ENCODE results near the gene KCNG3. TPM values are rescaled to one million over a fixed set of nuclear protein-coding genes. Genes with fewer than 3 reads are reported as not detected.
A peak's percentile ranks its signal among the peaks of the same experiment; 100 is the strongest.

KCNG3 gene
- total RNA-seq, 1 donor from 2014 or later = 0.18 TPM

DNA sequence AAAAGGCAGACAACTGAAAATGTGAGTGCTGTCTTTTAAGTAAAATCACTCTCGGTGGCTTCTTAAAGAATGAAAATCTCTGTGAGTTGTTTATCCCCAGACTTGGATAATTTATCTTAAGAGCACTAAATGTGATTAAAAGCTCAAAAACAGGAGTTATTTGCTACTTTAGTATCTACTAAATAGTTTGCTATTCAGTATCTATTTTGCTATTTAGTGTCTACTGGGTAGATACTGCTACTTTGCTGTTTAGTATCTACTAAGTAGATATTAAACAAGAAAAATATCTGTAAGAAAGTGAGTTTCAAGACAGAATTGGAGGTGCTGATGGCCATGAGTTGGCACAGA is 1.4 kb upstream of the KCNG3 start:
- Mint-ChIP-seq H3K27ac (no peak overlapping the region), H3K36me3 (no peaks in the 10 kb centered on the region), H3K27me3 (ENCODE audit: low read depth) (peaks cover 50% of the 10 kb centered on the region), H3K4me1 (peaks cover 6% of the 10 kb centered on the region), H3K4me3 (peak overlapping the region; percentile 79), H3K9me3 (no peaks in the 10 kb centered on the region)
- DNase-seq (ENCODE audit: low spot score in 2 of 2, unreplicated experiment in 2 of 2) = no peak
- TF ChIP-seq, protein P1, sequence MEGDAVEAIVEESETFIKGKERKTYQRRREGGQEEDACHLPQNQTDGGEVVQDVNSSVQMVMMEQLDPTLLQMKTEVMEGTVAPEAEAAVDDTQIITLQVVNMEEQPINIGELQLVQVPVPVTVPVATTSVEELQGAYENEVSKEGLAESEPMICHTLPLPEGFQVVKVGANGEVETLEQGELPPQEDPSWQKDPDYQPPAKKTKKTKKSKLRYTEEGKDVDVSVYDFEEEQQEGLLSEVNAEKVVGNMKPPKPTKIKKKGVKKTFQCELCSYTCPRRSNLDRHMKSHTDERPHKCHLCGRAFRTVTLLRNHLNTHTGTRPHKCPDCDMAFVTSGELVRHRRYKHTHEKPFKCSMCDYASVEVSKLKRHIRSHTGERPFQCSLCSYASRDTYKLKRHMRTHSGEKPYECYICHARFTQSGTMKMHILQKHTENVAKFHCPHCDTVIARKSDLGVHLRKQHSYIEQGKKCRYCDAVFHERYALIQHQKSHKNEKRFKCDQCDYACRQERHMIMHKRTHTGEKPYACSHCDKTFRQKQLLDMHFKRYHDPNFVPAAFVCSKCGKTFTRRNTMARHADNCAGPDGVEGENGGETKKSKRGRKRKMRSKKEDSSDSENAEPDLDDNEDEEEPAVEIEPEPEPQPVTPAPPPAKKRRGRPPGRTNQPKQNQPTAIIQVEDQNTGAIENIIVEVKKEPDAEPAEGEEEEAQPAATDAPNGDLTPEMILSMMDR (IDR thresholded peaks at IDR 0.05; ENCODE audit: unreplicated experiment) = no peak

DNA sequence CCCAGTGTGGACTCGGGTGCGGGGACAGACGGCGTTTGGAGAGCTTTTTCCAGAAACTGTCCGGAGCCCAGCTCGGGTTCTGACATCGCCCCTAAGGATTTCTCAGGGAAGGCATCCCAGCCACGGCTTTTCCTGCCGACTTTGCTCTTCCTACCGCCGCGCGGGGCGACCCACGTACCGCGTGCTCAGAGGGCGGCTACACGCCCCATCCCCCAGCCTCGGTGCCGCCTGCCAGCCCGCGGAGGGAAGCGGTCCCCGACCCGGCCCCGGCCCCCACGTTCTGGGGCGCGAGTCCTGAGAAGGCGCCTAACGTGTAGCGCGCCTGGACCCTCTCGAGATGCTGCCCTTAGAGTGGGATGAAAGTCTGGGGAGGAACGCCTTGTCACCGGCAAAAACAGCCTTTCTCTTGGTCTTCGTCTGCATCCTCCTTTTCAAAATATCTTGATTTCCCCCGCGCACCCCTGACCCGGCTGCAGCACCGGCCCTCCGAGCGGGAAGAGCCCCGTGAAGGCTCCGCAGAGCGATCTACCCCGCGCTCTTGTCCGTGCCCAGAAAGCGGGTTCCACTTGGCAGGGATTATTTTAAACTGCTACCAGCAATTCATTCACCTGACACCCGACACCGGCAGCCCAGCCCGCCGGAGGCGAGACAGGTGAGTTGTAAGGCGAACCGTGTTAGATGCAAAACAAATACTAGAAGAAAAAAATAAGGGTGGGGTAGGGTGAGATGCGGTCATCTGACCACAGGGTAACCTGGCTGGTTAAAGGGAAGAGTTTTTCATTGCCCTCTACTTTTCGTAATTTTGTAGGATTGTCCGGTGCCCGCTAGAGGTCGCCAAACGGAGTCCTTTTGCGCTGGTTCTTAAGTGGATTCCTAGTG is 812 bp upstream of the KCNG3 start:
- H3K36me3 Mint-ChIP-seq = no peaks in the 10 kb centered on the region
- H3K4me1 Mint-ChIP-seq = peaks cover 6% of the 10 kb centered on the region
- DNase-seq (ENCODE audit: low spot score in 2 of 2, unreplicated experiment in 2 of 2) = peak; percentile 40 to 80
- H3K9me3 Mint-ChIP-seq = no peaks in the 10 kb centered on the region
- no peak overlapping the region for H3K27ac Mint-ChIP-seq
- H3K4me3 Mint-ChIP-seq = peak overlapping the region; percentile 79
- H3K27me3 Mint-ChIP-seq (ENCODE audit: low read depth) = peaks cover 56% of the 10 kb centered on the region
- TF ChIP-seq, protein P1 (IDR thresholded peaks at IDR 0.05; ENCODE audit: unreplicated experiment) = peak; percentile 82

DNA sequence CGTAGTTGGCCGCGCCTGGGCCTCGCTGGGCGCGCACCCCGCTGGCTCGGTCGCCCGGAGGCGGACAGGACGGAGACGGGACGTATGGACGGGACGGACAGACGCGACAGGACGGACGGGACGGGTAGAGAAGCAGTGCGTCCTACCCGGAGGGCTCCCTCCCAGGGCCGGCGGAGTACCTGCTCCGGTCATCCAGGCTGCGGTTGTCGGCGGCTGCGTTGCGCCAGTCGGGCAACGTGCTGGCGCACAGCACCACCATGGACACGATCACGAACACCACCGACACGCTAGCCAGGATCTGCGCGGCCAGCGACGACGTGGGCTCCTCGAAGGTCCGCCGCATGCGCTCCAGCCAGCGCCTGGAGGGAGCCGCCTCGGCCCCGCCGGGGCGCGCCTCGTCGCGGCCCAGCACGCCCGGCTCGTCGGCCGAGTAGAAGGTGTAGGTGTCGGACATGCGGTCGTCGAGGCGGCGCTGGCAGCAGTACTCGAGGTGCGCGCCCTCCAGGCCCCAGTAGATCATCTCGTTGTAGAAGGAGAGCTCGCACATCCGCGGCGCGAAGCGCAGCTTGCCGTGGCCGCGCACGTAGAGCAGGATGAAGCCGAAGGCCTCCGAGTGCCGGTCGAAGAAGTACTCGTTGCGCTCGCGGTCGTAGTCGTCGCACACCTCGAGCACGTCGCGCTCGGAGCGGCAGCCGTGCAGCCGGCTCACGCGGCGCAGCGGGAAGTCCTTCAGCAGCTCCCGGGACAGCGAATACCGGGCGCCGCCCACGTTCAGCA is 903 bp downstream of the KCNG3 start:
- H3K27me3 Mint-ChIP-seq (ENCODE audit: low read depth) = peaks cover 62% of the 10 kb centered on the region
- peaks cover 6% of the 10 kb centered on the region for H3K4me1 Mint-ChIP-seq
- H3K4me3 Mint-ChIP-seq = peak overlapping the region; percentile 56
- TF ChIP-seq, protein P1 (IDR thresholded peaks at IDR 0.05; ENCODE audit: unreplicated experiment) = no peak
- no peaks in the 10 kb centered on the region for H3K36me3 Mint-ChIP-seq
- DNase-seq (ENCODE audit: low spot score in 2 of 2, unreplicated experiment in 2 of 2) = peak; percentile 23 to 40
- no peaks in the 10 kb centered on the region for H3K9me3 Mint-ChIP-seq
- no peak overlapping the region for H3K27ac Mint-ChIP-seq

DNA sequence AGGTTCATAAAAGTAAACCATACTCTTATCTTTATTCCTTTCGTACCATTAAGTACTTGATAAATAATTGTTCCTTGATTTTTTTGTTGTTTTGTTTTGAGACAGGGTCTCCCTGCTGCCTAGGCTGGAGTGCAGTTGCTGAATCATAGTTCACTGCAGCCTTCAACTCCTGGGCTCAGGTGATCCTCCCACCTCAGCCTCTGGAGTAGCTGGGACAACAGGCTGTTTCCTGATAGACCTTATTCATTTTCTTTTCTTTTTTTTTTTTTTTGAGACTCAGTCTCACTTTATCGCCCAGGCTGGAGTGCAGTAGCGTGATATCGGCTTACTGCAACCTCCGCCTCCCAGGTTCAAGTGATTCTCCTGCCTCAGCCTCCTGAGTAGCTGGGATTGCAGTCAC is 5.5 kb downstream of the KCNG3 start:
- Mint-ChIP-seq H3K9me3 (no peaks in the 10 kb centered on the region), H3K27ac (no peak overlapping the region), H3K36me3 (no peaks in the 10 kb centered on the region), H3K4me1 (no peaks in the 10 kb centered on the region), H3K4me3 (no peak overlapping the region), H3K27me3 (ENCODE audit: low read depth) (peaks cover 48% of the 10 kb centered on the region)
- DNase-seq (ENCODE audit: low spot score in 2 of 2, unreplicated experiment in 2 of 2) = no peak
- TF ChIP-seq, protein P1 (IDR thresholded peaks at IDR 0.05; ENCODE audit: unreplicated experiment) = no peak

DNA sequence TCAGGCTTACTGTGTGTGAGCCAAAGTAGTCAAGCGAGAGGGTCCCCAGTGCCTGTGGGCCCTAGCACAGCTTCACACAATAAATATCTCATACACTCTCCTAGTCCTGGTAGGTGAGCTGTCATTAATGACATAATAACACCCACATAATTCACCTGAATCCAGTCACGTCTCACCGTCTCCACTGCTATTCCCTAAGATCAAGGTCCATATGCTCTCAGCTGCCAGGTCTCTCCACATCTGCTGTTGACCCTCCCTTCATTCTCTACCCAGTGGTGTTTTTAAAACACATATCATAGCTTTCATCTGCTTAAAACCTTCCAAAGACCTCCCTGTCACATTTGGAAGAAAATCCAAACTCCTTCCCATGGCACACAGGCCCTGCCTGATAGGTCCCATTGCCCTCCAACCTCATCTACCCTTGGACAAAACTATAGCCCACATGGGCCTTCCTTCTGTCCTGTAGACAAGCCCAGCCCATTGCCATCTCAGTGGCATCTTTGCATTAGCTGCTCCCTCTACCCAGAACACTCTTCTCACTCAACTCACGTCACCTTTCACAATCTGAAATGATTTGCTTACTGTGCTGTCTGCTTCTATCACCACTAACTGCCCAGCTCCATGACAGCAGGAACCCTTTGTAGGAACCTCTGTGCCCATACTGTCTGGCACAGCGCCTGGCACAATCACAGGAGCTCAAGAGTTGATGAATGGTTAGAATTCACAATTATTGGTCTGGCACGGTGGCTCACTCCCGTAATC is 7.5 kb downstream of the KCNG3 start:
- Mint-ChIP-seq H3K4me1 (no peaks in the 10 kb centered on the region), H3K27ac (no peak overlapping the region), H3K4me3 (no peak overlapping the region)

More for the DNA sequence above, 7.5 kb downstream of the KCNG3 start:
- Mint-ChIP-seq H3K9me3 (no peaks in the 10 kb centered on the region), H3K36me3 (no peaks in the 10 kb centered on the region), H3K27me3 (ENCODE audit: low read depth) (peaks cover 29% of the 10 kb centered on the region)
- TF ChIP-seq, protein P1 (IDR thresholded peaks at IDR 0.05; ENCODE audit: unreplicated experiment) = no peak
- DNase-seq (ENCODE audit: low spot score in 2 of 2, unreplicated experiment in 2 of 2) = no peak
